GM10266 (cell line): ENCODE data around the gene TUBB6.

Experiments
- DNase-seq: peaks from one replicate; pipeline ENCODE4 v3.0.0; 2012; ENCODE audit errors: extremely low spot score
- TF ChIP-seq, protein P1 (sequence below): IDR thresholded peaks from 2 replicates; pipeline ENCODE4 v1.5.1; 2012; ENCODE audit warnings: mild to moderate bottlenecking, low read depth; ENCODE audit not compliant: control insufficient read depth, insufficient read depth; ENCODE audit errors: missing control alignments

TUBB6 gene

DNA sequence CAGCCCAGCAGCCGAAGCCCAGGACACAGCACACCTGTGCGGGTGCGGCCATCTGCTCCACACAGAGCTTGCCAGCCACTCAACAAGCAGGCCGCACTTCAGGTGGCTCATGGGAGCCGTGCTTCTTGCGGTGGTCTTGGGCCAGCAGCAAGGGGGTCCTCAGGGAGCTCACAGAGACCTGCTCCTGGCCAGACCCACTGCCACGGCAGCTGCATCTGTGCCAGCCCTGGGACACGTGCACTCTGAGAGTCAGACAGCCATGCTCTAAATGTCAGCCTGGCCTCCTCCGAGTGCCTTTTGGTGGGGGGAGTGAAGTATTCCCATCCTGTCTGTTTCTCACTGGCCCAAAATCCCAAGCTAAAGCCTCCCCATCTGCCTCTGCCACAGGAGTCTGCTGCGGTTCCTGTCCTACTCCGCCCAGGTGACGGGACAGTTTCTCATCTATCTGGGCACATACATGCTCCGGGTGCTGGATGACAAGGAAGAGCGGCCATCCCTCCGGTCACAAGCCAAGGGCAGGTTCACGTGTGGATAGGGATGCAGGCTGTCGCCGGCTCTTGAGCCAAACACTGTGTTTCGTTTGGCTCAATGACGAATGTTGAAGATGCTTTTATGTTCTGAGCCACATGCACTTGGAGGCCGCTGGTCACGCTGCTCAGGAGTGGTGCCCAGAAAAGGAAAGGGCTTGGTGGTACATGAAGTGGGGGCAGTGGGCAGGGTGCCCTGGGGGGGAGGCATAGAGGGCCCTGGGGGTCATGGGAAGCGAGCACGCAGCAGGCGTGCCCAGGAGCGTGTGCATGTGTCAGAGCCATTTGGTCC lies 31.1 kb upstream of the TUBB6 start:
- TF ChIP-seq, protein P1, sequence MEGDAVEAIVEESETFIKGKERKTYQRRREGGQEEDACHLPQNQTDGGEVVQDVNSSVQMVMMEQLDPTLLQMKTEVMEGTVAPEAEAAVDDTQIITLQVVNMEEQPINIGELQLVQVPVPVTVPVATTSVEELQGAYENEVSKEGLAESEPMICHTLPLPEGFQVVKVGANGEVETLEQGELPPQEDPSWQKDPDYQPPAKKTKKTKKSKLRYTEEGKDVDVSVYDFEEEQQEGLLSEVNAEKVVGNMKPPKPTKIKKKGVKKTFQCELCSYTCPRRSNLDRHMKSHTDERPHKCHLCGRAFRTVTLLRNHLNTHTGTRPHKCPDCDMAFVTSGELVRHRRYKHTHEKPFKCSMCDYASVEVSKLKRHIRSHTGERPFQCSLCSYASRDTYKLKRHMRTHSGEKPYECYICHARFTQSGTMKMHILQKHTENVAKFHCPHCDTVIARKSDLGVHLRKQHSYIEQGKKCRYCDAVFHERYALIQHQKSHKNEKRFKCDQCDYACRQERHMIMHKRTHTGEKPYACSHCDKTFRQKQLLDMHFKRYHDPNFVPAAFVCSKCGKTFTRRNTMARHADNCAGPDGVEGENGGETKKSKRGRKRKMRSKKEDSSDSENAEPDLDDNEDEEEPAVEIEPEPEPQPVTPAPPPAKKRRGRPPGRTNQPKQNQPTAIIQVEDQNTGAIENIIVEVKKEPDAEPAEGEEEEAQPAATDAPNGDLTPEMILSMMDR, result no peak
- DNase-seq, result no peak

GRCh38 chr18:12278215-12278671 lies 29.8 kb upstream of the TUBB6 start:
- no peak for DNase-seq
- TF ChIP-seq, protein P1, result no peak

- TF ChIP-seq, protein P1, result no peak
- DNase-seq, result no peak
These were observed 29.0 kb upstream of the TUBB6 start for GRCh38 chr18:12278741-12279682.

DNA sequence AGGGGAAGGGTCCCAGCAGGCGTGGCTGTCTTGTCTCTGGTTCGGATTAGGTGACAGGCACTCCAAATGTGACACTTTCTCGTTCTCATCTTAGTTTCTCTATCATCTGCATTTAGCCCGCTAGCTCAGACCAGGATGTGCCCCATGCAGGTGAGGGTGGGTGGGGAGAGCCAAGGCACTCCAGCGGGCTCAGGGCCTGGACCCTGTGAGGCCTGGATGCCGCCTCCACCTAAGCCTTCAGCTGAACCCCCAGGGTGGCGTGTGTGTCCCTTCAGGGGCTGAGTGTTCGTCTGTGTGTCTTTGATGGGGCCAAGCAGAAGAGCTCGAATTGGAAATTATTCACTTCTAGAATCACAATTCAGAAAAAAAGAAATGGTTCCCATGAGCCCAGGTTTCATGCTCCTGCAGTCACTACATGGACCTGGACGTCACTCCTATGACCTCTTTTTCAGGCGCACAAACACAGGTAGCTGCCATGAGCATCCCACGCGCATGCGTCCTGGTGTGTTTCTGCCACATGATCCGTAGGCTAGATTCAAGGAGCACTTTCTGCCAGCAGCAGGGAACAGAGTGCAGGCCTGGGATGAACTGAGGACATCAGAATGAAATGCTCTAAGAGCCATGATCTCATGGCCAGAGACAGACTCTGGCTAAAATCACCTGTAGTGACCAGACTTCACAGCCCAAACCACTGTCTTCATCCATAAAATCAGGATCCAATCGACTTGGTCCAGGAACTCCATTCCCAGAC lies 28.1 kb upstream of the TUBB6 start:
- TF ChIP-seq, protein P1, result no peak
- DNase-seq, result no peak

DNA sequence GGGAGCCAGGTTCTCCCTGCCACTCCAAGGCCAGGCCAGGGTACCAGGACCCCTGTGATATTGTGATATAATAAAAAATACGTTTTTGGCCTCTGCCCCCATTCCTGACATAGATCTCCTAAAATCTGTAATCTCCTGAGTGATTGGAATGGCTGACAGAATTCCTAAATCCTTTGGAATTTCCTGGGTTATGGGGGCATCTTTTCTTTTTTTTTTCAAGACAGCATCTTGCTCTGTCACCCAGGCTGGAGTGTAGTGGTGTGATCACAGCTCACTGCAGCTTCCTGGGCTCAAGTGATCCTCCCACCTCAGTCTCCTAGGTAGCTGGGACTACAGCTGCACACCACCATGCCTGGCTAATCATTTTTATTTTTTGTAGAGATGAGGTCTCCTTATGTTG lies 26.2 kb upstream of the TUBB6 start:
- DNase-seq, result no peak
- TF ChIP-seq, protein P1, result no peak

DNA sequence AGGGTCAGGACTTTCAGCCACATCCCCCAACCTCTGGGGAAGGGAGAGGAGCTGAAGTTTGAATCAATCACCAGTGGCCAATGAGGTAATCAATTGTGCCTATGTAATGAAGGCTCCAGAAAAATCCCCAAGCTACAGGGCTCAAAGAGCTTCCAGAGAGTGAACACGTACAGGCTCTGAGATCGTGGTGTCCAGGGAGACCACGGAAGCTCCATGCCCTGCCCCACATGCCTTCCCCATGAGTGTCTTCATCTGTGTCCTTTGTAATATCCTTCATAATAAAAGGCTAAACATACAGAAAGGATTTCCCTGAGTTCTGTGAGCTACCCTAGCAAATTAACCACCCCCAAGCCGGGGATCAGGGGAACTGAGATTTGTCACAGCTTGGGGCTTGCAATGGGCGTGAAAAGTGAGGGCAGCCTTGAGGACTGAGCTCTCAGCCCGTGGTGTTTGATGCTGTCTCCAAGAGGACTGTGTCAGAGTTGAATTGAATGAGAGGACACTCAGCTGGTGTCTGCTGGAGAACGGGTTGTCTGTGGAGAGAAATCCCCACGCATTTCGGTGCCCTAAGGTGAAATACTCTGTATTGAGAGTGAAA lies 25.5 kb upstream of the TUBB6 start:
- TF ChIP-seq, protein P1, result no peak
- DNase-seq, result no peak
